ENCODE data around the gene FMN2. TPM values are rescaled to one million over a fixed set of nuclear protein-coding genes. Genes with fewer than 3 reads are reported as not detected.

Gene FMN2
- total RNA-seq, 2 donors from 2014 or later: 0.26 to 0.33 TPM

- ATAC-seq: no peak
- no peak overlapping the region for H3K27ac ChIP-seq
Measured at GRCh38 chr1:240109130-240109529, 17.4 kb downstream of the FMN2 start.

GRCh38 chr1:240109920-240110636 lies 18.4 kb downstream of the FMN2 start:
- WGBS, 2 donors: 55 to 63% methylated on average over 5 of the region's 5 CpGs

More at GRCh38 chr1:240109130-240109529, 17.4 kb downstream of the FMN2 start:
- WGBS, 2 donors: 54 to 61% methylated on average over 2 of the region's 2 CpGs
- no peak for DNase-seq
- intact Hi-C loops (cut with DNase I): no loop called here
- Histone ChIP-seq H3K4me1 (no peaks in the 10 kb centered on the region), H3K27me3 (no peaks in the 10 kb centered on the region), H3K4me3 (no peak overlapping the region), H3K36me3 (replicated peaks in 1 of 2; ENCODE audit: insufficient read depth in 1 of 2, low read depth in 2 of 2) (no peaks in the 10 kb centered on the region), H3K9me3 (no peaks in the 10 kb centered on the region)
- TF ChIP-seq CTCF (IDR thresholded peaks at IDR 0.05): no peak
- no peak for TF ChIP-seq POLR2A (IDR thresholded peaks at IDR 0.05)

GRCh38 chr1:240111558-240111957 lies 19.9 kb downstream of the FMN2 start:
- Histone ChIP-seq H3K27me3 (peaks cover 0 to 3% of the 10 kb centered on the region in 2 donors), H3K27ac (no peak overlapping the region), H3K36me3 (replicated peaks in 1 of 2; ENCODE audit: insufficient read depth in 1 of 2, low read depth in 2 of 2) (no peaks in the 10 kb centered on the region), H3K4me3 (no peak overlapping the region), H3K4me1 (no peaks in the 10 kb centered on the region), H3K9me3 (no peaks in the 10 kb centered on the region)
- ATAC-seq (no peak), DNase-seq (no peak)
- TF ChIP-seq CTCF (IDR thresholded peaks at IDR 0.05): no peak
- TF ChIP-seq POLR2A (IDR thresholded peaks at IDR 0.05): no peak
- intact Hi-C loops (cut with DNase I): no loop called here
- 70 to 81% methylated on average over 6 of the region's 6 CpGs for WGBS, 2 donors

More at GRCh38 chr1:240109920-240110636, 18.4 kb downstream of the FMN2 start:
- H3K36me3 ChIP-seq (replicated peaks in 1 of 2; ENCODE audit: insufficient read depth in 1 of 2, low read depth in 2 of 2): no peaks in the 10 kb centered on the region
- no peaks in the 10 kb centered on the region for H3K9me3 ChIP-seq
- no peak for TF ChIP-seq POLR2A (IDR thresholded peaks at IDR 0.05)
- TF ChIP-seq CTCF (IDR thresholded peaks at IDR 0.05): no peak
- DNase-seq (no peak), ATAC-seq (no peak)
- no peak overlapping the region for H3K4me3 ChIP-seq
- intact Hi-C loops (cut with DNase I): no loop called here
- H3K27ac ChIP-seq: no peak overlapping the region
- no peaks in the 10 kb centered on the region for H3K27me3 ChIP-seq
- H3K4me1 ChIP-seq: no peaks in the 10 kb centered on the region

- Histone ChIP-seq H3K27me3 (peaks cover 0 to 3% of the 10 kb centered on the region in 2 donors), H3K4me3 (no peak overlapping the region), H3K36me3 (replicated peaks in 1 of 2; ENCODE audit: insufficient read depth in 1 of 2, low read depth in 2 of 2) (no peaks in the 10 kb centered on the region), H3K9me3 (no peaks in the 10 kb centered on the region), H3K27ac (no peak overlapping the region), H3K4me1 (no peaks in the 10 kb centered on the region)
- TF ChIP-seq POLR2A (IDR thresholded peaks at IDR 0.05) (no peak), CTCF (IDR thresholded peaks at IDR 0.05) (no peak)
- DNase-seq (no peak), ATAC-seq (no peak)
- WGBS, 2 donors: 26 to 33% methylated on average over 1 of the region's 1 CpG
- intact Hi-C loops (cut with DNase I): no loop called here
Measured at GRCh38 chr1:240114222-240114621, 22.5 kb downstream of the FMN2 start.

GRCh38 chr1:240115831-240116230 lies 24.1 kb downstream of the FMN2 start:
- Histone ChIP-seq H3K27ac (no peak overlapping the region), H3K9me3 (no peaks in the 10 kb centered on the region), H3K27me3 (peaks cover 0 to 3% of the 10 kb centered on the region in 2 donors), H3K4me1 (no peaks in the 10 kb centered on the region), H3K36me3 (replicated peaks in 1 of 2; ENCODE audit: insufficient read depth in 1 of 2, low read depth in 2 of 2) (no peaks in the 10 kb centered on the region), H3K4me3 (no peak overlapping the region)
- 64 to 74% methylated on average over 6 of the region's 6 CpGs for WGBS, 2 donors
- TF ChIP-seq POLR2A (IDR thresholded peaks at IDR 0.05): no peak
- TF ChIP-seq CTCF (IDR thresholded peaks at IDR 0.05): no peak
- no peak for DNase-seq
- intact Hi-C loops (cut with DNase I): no loop called here
- ATAC-seq: no peak

Data from body of pancreas (tissue), 4 donors.